IPS DF 6.9 (cell line): ENCODE results near the gene GFY.
A peak's percentile ranks its signal among the peaks of the same experiment; 100 is the strongest.

ENCODE experiments used
- DNase-seq: peaks from one replicate; pipeline ENCODE4 v3.0.0-alpha.2; 2013; ENCODE audit warnings: low read depth, low spot score
- H3K27ac ChIP-seq: one replicate; pipeline ENCODE4 v1.5.1; 2013; ENCODE audit warnings: low read length, control low read depth
- H3K27me3 ChIP-seq: 2 replicates; pipeline ENCODE4 v1.6.1; 2013; ENCODE audit warnings: mild to moderate bottlenecking, low read length; ENCODE audit not compliant: control insufficient read depth, insufficient read depth
- H3K36me3 ChIP-seq: 2 replicates; pipeline ENCODE4 v1.6.1; 2013; ENCODE audit warnings: low read length; ENCODE audit not compliant: control insufficient read depth, insufficient read depth
- H3K4me1 ChIP-seq: 2 replicates; pipeline ENCODE4 v1.6.1; 2013; ENCODE audit warnings: low read length; ENCODE audit not compliant: control insufficient read depth, insufficient read depth
- H3K4me3 ChIP-seq: 2 replicates; pipeline ENCODE4 v1.5.1; 2013; ENCODE audit warnings: mild to moderate bottlenecking, low read length
- H3K9me3 ChIP-seq: 2 replicates; pipeline ENCODE4 v1.6.1; 2013; ENCODE audit warnings: low read length, inconsistent platforms; ENCODE audit not compliant: control insufficient read depth, insufficient read depth
- WGBS: extraction: QIAGEN DNeasy Blood & Tissue Kit; methylation state at CpG from one replicate; pipeline ENCODE4 v1.1.7; 2013; ENCODE audit warnings: mixed read lengths, missing lambda C conversion rate; ENCODE audit not compliant: insufficient read length, insufficient coverage; 5-methylcytosine and 5-hydroxymethylcytosine counted together

Gene GFY

GRCh38 chr19:49419173-49419572, 6.0 kb upstream of the GFY start:
- no peaks in the 10 kb centered on the region for H3K9me3 ChIP-seq
- no peaks in the 10 kb centered on the region for H3K36me3 ChIP-seq
- peaks cover 21% of the 10 kb centered on the region for H3K27me3 ChIP-seq
- no peak overlapping the region for H3K4me3 ChIP-seq
- no peak for DNase-seq
- no peak overlapping the region for H3K27ac ChIP-seq
- H3K4me1 ChIP-seq = peaks cover 10% of the 10 kb centered on the region
- no CpG with 5 or more reads among the region's 2 CpGs for WGBS

- Histone ChIP-seq H3K27me3 (peaks cover 24% of the 10 kb centered on the region), H3K36me3 (no peaks in the 10 kb centered on the region), H3K27ac (no peak overlapping the region), H3K4me3 (no peak overlapping the region), H3K9me3 (no peaks in the 10 kb centered on the region), H3K4me1 (peaks cover 7% of the 10 kb centered on the region)
- WGBS = no CpG with 5 or more reads among the region's 2 CpGs
- no peak for DNase-seq
Observed at GRCh38 chr19:49420227-49420626, 5.0 kb upstream of the GFY start.

GRCh38 chr19:49421039-49421877, 3.9 kb upstream of the GFY start:
- H3K36me3 ChIP-seq = no peaks in the 10 kb centered on the region
- no peak overlapping the region for H3K27ac ChIP-seq
- peaks cover 24% of the 10 kb centered on the region for H3K27me3 ChIP-seq
- H3K4me1 ChIP-seq = peaks cover 10% of the 10 kb centered on the region
- DNase-seq = peak; percentile 97
- no peak overlapping the region for H3K4me3 ChIP-seq
- WGBS = no CpG with 5 or more reads among the region's 48 CpGs
- H3K9me3 ChIP-seq = no peaks in the 10 kb centered on the region

GRCh38 chr19:49421878-49422202, 3.3 kb upstream of the GFY start:
- DNase-seq = no peak
- Histone ChIP-seq H3K4me3 (no peak overlapping the region), H3K4me1 (peaks cover 10% of the 10 kb centered on the region), H3K9me3 (no peaks in the 10 kb centered on the region), H3K27ac (no peak overlapping the region), H3K27me3 (peaks cover 24% of the 10 kb centered on the region), H3K36me3 (no peaks in the 10 kb centered on the region)
- WGBS = no CpG with 5 or more reads among the region's 3 CpGs

- WGBS = no CpG with 5 or more reads among the region's 58 CpGs
- Histone ChIP-seq H3K27ac (no peak overlapping the region), H3K4me3 (peak overlapping the region; percentile 28; the same call in 1 of the 2 replicates), H3K27me3 (peaks cover 24% of the 10 kb centered on the region), H3K9me3 (no peaks in the 10 kb centered on the region), H3K36me3 (no peaks in the 10 kb centered on the region), H3K4me1 (peaks cover 10% of the 10 kb centered on the region)
- no peak for DNase-seq
Observed at GRCh38 chr19:49422407-49423070, 2.6 kb upstream of the GFY start.

GRCh38 chr19:49423071-49423984, 1.9 kb upstream of the GFY start, which contains the start of gene PTH2:
TSS of gene PTH2 (minus strand) at chr19:49423441. CDS start at chr19:49423339, 102 bp downstream.
- peaks cover 13% of the 10 kb centered on the region for H3K4me1 ChIP-seq
- no peaks in the 10 kb centered on the region for H3K9me3 ChIP-seq
- peaks cover 24% of the 10 kb centered on the region for H3K27me3 ChIP-seq
- H3K27ac ChIP-seq = no peak within 1 kb of the TSS
- H3K4me3 ChIP-seq = peak within 1 kb of the TSS; percentile 28; the same call in 1 of the 2 replicates
- no peaks in the 10 kb centered on the region for H3K36me3 ChIP-seq
- no CpG with 5 or more reads among the region's 42 CpGs for WGBS
- DNase-seq = no peak

GRCh38 chr19:49423985-49424303, 1.2 kb upstream of the GFY start:
- peaks cover 24% of the 10 kb centered on the region for H3K27me3 ChIP-seq
- DNase-seq = no peak
- H3K27ac ChIP-seq = no peak overlapping the region
- no peaks in the 10 kb centered on the region for H3K9me3 ChIP-seq
- no peaks in the 10 kb centered on the region for H3K36me3 ChIP-seq
- H3K4me1 ChIP-seq = peaks cover 13% of the 10 kb centered on the region
- WGBS = no CpG with 5 or more reads among the region's 3 CpGs
- no peak overlapping the region for H3K4me3 ChIP-seq

- no peak overlapping the region for H3K27ac ChIP-seq
- peaks cover 15% of the 10 kb centered on the region for H3K4me1 ChIP-seq
- H3K9me3 ChIP-seq = no peaks in the 10 kb centered on the region
- WGBS = no CpG with 5 or more reads among the region's 30 CpGs
- peak; percentile 85 for DNase-seq
- peak overlapping the region; percentile 2; the same call in 1 of the 2 replicates for H3K4me3 ChIP-seq
- H3K27me3 ChIP-seq = peaks cover 24% of the 10 kb centered on the region
- H3K36me3 ChIP-seq = no peaks in the 10 kb centered on the region
Observed at GRCh38 chr19:49425922-49426592, 869 bp downstream of the GFY start.

GRCh38 chr19:49427339-49427738, 2.2 kb downstream of the GFY start:
- Histone ChIP-seq H3K4me3 (no peak overlapping the region), H3K9me3 (no peaks in the 10 kb centered on the region), H3K27me3 (peaks cover 18% of the 10 kb centered on the region), H3K36me3 (no peaks in the 10 kb centered on the region), H3K4me1 (peaks cover 18% of the 10 kb centered on the region), H3K27ac (no peak overlapping the region)
- WGBS = no CpG with 5 or more reads among the region's 12 CpGs
- no peak for DNase-seq
